Erythroblast (primary cell): ENCODE data around the gene RPL10.

Source experiments
- GATA1 ChIP-seq: IDR thresholded peaks from 2 replicates; pipeline ENCODE4 v1.6.1; 2011; ENCODE audit warnings: low read depth, mild to moderate bottlenecking, control low read depth, low read length, moderate library complexity
- POLR2A ChIP-seq: IDR thresholded peaks from 2 replicates; pipeline ENCODE4 v1.6.1; 2011; ENCODE audit warnings: mild to moderate bottlenecking, low read length

- no peak for TF ChIP-seq POLR2A
- no peak for TF ChIP-seq GATA1
These were observed 46.0 kb downstream of the RPL10 start, which contains the start of gene FAM50A for GRCh38 chrX:154443992-154444754.
